Smooth muscle cell (in vitro differentiated cells): ENCODE data around the gene FKBP11. TPM values are rescaled to one million over a fixed set of nuclear protein-coding genes. Genes with fewer than 3 reads are reported as not detected.

Source experiments
- DNase-seq: peaks from one replicate; lab custom pipeline; 2025; ENCODE audit not compliant: unreplicated experiment; lab: John Stamatoyannopoulos, UW
- H2AFZ ChIP-seq: fragments of 200-600 bp; sonication (generic); 2 replicates; pipeline ENCODE4 v1.6.0; 2016; ENCODE audit warnings: antibody characterized with exemption, low read depth, mild to moderate bottlenecking
- H3F3A ChIP-seq: fragments of 200-600 bp; sonication (generic); 2 replicates; pipeline ENCODE4 v1.6.0; 2017; ENCODE audit warnings: antibody characterized with exemption, low read depth
- H3K27ac ChIP-seq: fragments of 200-600 bp; sonication (generic); 2 replicates; pipeline ENCODE4 v1.5.1; 2016; ENCODE audit warnings: low read depth, mild to moderate bottlenecking
- H3K27me3 ChIP-seq: fragments of 200-600 bp; sonication (generic); 2 replicates; pipeline ENCODE4 v1.6.1; 2016; ENCODE audit warnings: low read depth, mild to moderate bottlenecking
- H3K36me3 ChIP-seq: fragments of 200-600 bp; sonication (generic); 2 replicates; pipeline ENCODE4 v1.5.1; 2016; ENCODE audit warnings: low read depth
- H3K4me1 ChIP-seq: fragments of 200-600 bp; sonication (generic); 2 replicates; pipeline ENCODE4 v1.5.1; 2016; ENCODE audit warnings: low read depth
- H3K4me2 ChIP-seq: fragments of 200-600 bp; sonication (generic); 2 replicates; pipeline ENCODE4 v1.6.0; 2016; ENCODE audit warnings: mild to moderate bottlenecking
- H3K4me3 ChIP-seq: fragments of 200-600 bp; sonication (generic); 2 replicates; pipeline ENCODE4 v1.5.1; 2016; ENCODE audit warnings: mild to moderate bottlenecking
- H3K79me2 ChIP-seq: fragments of 200-600 bp; sonication (generic); 2 replicates; pipeline ENCODE4 v1.6.0; 2016; ENCODE audit warnings: low read depth, mild to moderate bottlenecking
- H3K9ac ChIP-seq: fragments of 200-600 bp; sonication (generic); 2 replicates; pipeline ENCODE4 v1.6.0; 2016; ENCODE audit warnings: low read depth
- H3K9me3 ChIP-seq: fragments of 200-600 bp; sonication (generic); replicated peaks from 2 replicates; pipeline ENCODE4 v1.5.1; 2016; ENCODE audit warnings: low read depth
- H4K20me1 ChIP-seq: fragments of 200-600 bp; sonication (generic); 2 replicates; pipeline ENCODE4 v1.6.0; 2016; ENCODE audit warnings: low read depth
- CTCF ChIP-seq: fragments of 200-600 bp; sonication (generic); IDR thresholded peaks from 2 replicates; pipeline ENCODE4 v1.5.1; 2017; ENCODE audit warnings: borderline replicate concordance, mild to moderate bottlenecking, antibody characterized with exemption; ENCODE audit not compliant: insufficient read depth, poor library complexity, severe bottlenecking
- WGBS: methylation state at CpG from one replicate; pipeline ENCODE4 v1.1.7; 2016; ENCODE audit warnings: low lambda C conversion rate; 5-methylcytosine and 5-hydroxymethylcytosine counted together
- polyA plus RNA-seq: library from polyadenylated mRNA; unstranded; fragments of >200 nt; fragmentation: Nextera tagmentation; extraction: Ambion mirVana; gene quantifications from 2 replicates; pipeline ENCODE4 v1.2.1, GENCODE V29; 2016
- total RNA-seq: library from RNA; depleted of rRNA; stranded (reverse); fragments of >200 nt; gene quantifications from 2 replicates; pipeline ENCODE4 v1.2.3, GENCODE V29; 2014

The FKBP11 gene
- total and polyA plus RNA-seq, 2 experiments from 2014 or later: 36.1 to 217 TPM

GRCh38 chr12:48961331-48961730 is 36.0 kb upstream of the FKBP11 start:
- H3K9ac ChIP-seq: no peak overlapping the region

GRCh38 chr12:48960834-48961233 is 35.5 kb upstream of the FKBP11 start:
- H3K27ac ChIP-seq: no peak overlapping the region
- no peak for TF ChIP-seq CTCF

More at GRCh38 chr12:48961331-48961730, 36.0 kb upstream of the FKBP11 start:
- no peak for DNase-seq
- no peaks in the 10 kb centered on the region for H3K36me3 ChIP-seq
- H3K27ac ChIP-seq: no peak overlapping the region
- no peak overlapping the region for H3K4me3 ChIP-seq
- no peak overlapping the region for H3K4me2 ChIP-seq
- H3K27me3 ChIP-seq: peaks cover 4% of the 10 kb centered on the region
- no peak for TF ChIP-seq CTCF
- H3K9me3 ChIP-seq: no peaks in the 10 kb centered on the region
- WGBS: 49% methylated on average over 4 of the region's 4 CpGs
- no peaks in the 10 kb centered on the region for H4K20me1 ChIP-seq
- H3K79me2 ChIP-seq: no peaks in the 10 kb centered on the region
- no peaks in the 10 kb centered on the region for H3K4me1 ChIP-seq
- no peaks in the 10 kb centered on the region for H3F3A ChIP-seq
- H2AFZ ChIP-seq: no peak overlapping the region

GRCh38 chr12:48958049-48958388 is 32.7 kb upstream of the FKBP11 start:
- WGBS: 33% methylated on average over 2 of the region's 3 CpGs
- H3K9me3 ChIP-seq: no peaks in the 10 kb centered on the region
- peaks cover 32% of the 10 kb centered on the region for H3K79me2 ChIP-seq
- peak overlapping the region; percentile 92 for H3K9ac ChIP-seq
- peak overlapping the region; percentile 82 for H3K27ac ChIP-seq
- no peak for DNase-seq
- H3K4me1 ChIP-seq: peaks cover 16% of the 10 kb centered on the region
- no peak for TF ChIP-seq CTCF
- H3K27me3 ChIP-seq: no peaks in the 10 kb centered on the region
- peaks cover 33% of the 10 kb centered on the region for H4K20me1 ChIP-seq
- H3K4me3 ChIP-seq: peak overlapping the region; percentile 90
- peak overlapping the region; percentile 94 for H2AFZ ChIP-seq
- H3K36me3 ChIP-seq: no peaks in the 10 kb centered on the region
- peak overlapping the region; percentile 96 for H3K4me2 ChIP-seq
- peaks cover 10% of the 10 kb centered on the region for H3F3A ChIP-seq

More at GRCh38 chr12:48960834-48961233, 35.5 kb upstream of the FKBP11 start:
- Histone ChIP-seq H4K20me1 (peaks cover 4% of the 10 kb centered on the region), H3K9me3 (no peaks in the 10 kb centered on the region), H3F3A (peaks cover 2% of the 10 kb centered on the region), H3K36me3 (no peaks in the 10 kb centered on the region), H2AFZ (no peak overlapping the region), H3K4me3 (no peak overlapping the region), H3K4me2 (no peak overlapping the region), H3K9ac (no peak overlapping the region), H3K27me3 (peaks cover 4% of the 10 kb centered on the region), H3K79me2 (peaks cover 4% of the 10 kb centered on the region), H3K4me1 (peaks cover 3% of the 10 kb centered on the region)
- WGBS: 83% methylated on average over 3 of the region's 3 CpGs
- no peak for DNase-seq
